Measurements from ENCODE around the gene DPH7.
A peak's percentile ranks its signal among the peaks of the same experiment; 100 is the strongest.

DNA sequence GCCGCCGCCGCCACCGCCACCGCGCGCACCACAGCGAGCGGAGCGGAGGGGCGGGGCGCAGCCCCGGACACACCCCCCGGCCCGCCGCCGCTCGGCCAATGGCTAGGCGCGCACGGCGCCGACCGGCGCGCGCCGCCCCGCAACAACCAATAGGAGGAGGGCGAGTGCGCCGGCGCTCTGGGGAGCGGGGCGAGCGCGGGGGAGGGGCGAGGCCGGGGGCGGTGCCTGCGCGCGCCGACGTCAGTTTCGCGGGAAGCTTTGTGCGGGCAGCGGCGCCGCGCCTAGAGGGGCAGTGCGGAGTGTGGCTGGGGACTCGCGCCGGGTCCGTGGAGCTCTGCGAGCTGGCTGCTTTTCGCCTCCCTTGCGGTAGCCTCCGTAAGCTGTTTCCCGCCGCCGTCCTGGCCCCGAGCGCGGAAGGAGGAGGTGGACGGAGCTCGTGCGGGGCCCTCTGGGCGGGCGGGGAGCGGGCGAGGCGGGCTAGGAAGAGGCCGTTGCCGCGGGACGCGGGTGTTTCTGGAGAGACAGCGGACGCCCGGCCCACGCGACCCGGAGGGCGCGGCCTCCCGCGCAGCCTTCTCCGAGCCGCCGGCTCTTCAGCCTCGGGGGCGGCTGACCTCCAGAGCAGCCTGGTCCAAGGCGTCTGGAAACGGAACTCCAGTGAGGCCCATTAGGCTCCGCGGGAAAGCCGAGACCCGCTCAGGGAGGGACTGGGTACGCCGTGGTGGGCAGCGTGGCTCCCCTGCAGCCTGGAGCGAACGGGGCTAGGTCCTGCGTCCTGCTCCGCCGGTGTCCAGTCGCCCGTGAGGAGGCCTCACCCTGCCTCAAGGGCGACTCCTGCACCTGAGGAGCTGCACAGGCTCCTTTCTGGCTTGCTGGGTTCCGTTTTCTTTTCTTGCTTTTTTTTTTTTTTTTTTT lies 12.0 kb upstream of the DPH7 start, which contains the start of gene ZMYND19:
- TF ChIP-seq POLR2A (IDR thresholded peaks at IDR 0.05; ENCODE audit: low read length) (peak; percentile 16), GATA1 (IDR thresholded peaks at IDR 0.05; ENCODE audit: low read depth, low read length) (no peak)

Data from erythroblast (primary cell).